HEK293 (cell line): ENCODE measurements around the gene PLA2G2E.

Experiments
- CTCF ChIA-PET: fragments of 350-600 bp; formaldehyde crosslinking; extraction: SDS; loops from one replicate; lab custom pipeline; 2021; ENCODE audit warnings: antibody characterized with exemption; lab: Yijun Ruan, JAX
- POLR2A ChIA-PET: fragments of 300-600 bp; formaldehyde crosslinking; extraction: SDS; loops from one replicate; lab custom pipeline; 2020; ENCODE audit warnings: antibody characterized with exemption, inconsistent platforms; lab: Yijun Ruan, JAX
- H3K27ac ChIP-seq: fragments of 200-500 bp; sonication (Bioruptor generic); 2 replicates; pipeline ENCODE4 v1.5.1; 2014; ENCODE audit warnings: low read depth, low read length, control low read depth, inconsistent platforms; ENCODE audit errors: extremely low read depth
- H3K36me3 ChIP-seq, 2 experiments: fragments of 200-500 bp in 1 of 2; sonication (Bioruptor generic) in 1 of 2; 1 replicate in 1 of 2; 2 replicates in 1 of 2; pipeline ENCODE4 v1.5.1; 2014 to 2017; ENCODE audit warnings: inconsistent platforms in 2 of 2, low read length in 2 of 2; ENCODE audit not compliant: control insufficient read depth in 2 of 2, insufficient read depth in 1 of 2
- H3K4me1 ChIP-seq: fragments of 200-500 bp; sonication (Bioruptor generic); 2 replicates; pipeline ENCODE4 v1.5.1; 2014; ENCODE audit warnings: mild to moderate bottlenecking, low read length, inconsistent platforms; ENCODE audit not compliant: control insufficient read depth, insufficient read depth
- H3K4me3 ChIP-seq: 2 replicates; pipeline ENCODE4 v1.5.1; 2011; ENCODE audit warnings: low read depth, mild to moderate bottlenecking, control low read depth, low read length, moderate library complexity
- H3K9me3 ChIP-seq: fragments of 200-500 bp; sonication (Bioruptor generic); 2 replicates; pipeline ENCODE4 v1.5.1; 2014; ENCODE audit warnings: low read depth, low read length, inconsistent platforms; ENCODE audit not compliant: control insufficient read depth, insufficient read depth
- BCL11B ChIP-seq: fragments of 450-650 bp; formaldehyde crosslinking; IDR thresholded peaks from 2 replicates; pipeline ENCODE4 v1.5.1; 2016; ENCODE audit warnings: low read depth, missing biosample characterization, missing genetic modification characterization
- HIC1 ChIP-seq: fragments of 450-650 bp; formaldehyde crosslinking; IDR thresholded peaks from 2 replicates; pipeline ENCODE4 v1.5.1; 2016; ENCODE audit warnings: missing biosample characterization, missing genetic modification characterization
- HOXD13 ChIP-seq: sonication (generic); formaldehyde crosslinking; IDR thresholded peaks from 2 replicates; pipeline ENCODE4 v1.8.0; 2022; ENCODE audit warnings: missing genetic modification reagents, borderline replicate concordance
- OVOL3 ChIP-seq: fragments of 450-650 bp; formaldehyde crosslinking; IDR thresholded peaks from 2 replicates; pipeline ENCODE4 v1.5.1; 2016; ENCODE audit warnings: missing biosample characterization, missing genetic modification characterization
- TRIM28 ChIP-seq: IDR thresholded peaks from 2 replicates; pipeline ENCODE4 v1.6.1; 2011; ENCODE audit warnings: low read length, control low read depth, borderline replicate concordance
- ZBTB10 ChIP-seq: fragments of 450-650 bp; formaldehyde crosslinking; IDR thresholded peaks from 2 replicates; pipeline ENCODE4 v1.5.1; 2016; ENCODE audit warnings: missing biosample characterization, missing genetic modification characterization
- ZNF114 ChIP-seq: fragments of 450-650 bp; formaldehyde crosslinking; IDR thresholded peaks from 2 replicates; pipeline ENCODE4 v1.5.0; 2017; ENCODE audit warnings: missing biosample characterization, missing genetic modification characterization
- ZNF18 ChIP-seq: fragments of 450-650 bp; formaldehyde crosslinking; IDR thresholded peaks from 2 replicates; pipeline ENCODE4 v1.5.1; 2016; ENCODE audit warnings: missing biosample characterization, missing genetic modification characterization
- ZNF211 ChIP-seq: fragments of 450-650 bp; formaldehyde crosslinking; IDR thresholded peaks from 2 replicates; pipeline ENCODE4 v1.5.1; 2016; ENCODE audit warnings: low read depth, missing biosample characterization, missing genetic modification characterization
- ZNF302 ChIP-seq: fragments of 450-650 bp; formaldehyde crosslinking; IDR thresholded peaks from 2 replicates; pipeline ENCODE4 v1.5.1; 2016; ENCODE audit warnings: missing biosample characterization, missing genetic modification characterization, low read depth
- ZNF426 ChIP-seq: fragments of 450-650 bp; formaldehyde crosslinking; IDR thresholded peaks from 2 replicates; pipeline ENCODE4 v1.5.1; 2017; ENCODE audit warnings: missing biosample characterization, missing genetic modification characterization, mild to moderate bottlenecking, inconsistent platforms, moderate library complexity
- ZNF501 ChIP-seq: fragments of 450-650 bp; formaldehyde crosslinking; IDR thresholded peaks from 2 replicates; pipeline ENCODE4 v1.5.1; 2016; ENCODE audit warnings: missing biosample characterization, missing genetic modification characterization
- ZNF654 ChIP-seq: fragments of 450-650 bp; formaldehyde crosslinking; IDR thresholded peaks from 2 replicates; pipeline ENCODE4 v1.5.1; 2016; ENCODE audit warnings: low read depth, missing biosample characterization, missing genetic modification characterization
- ZNF707 ChIP-seq: fragments of 450-650 bp; formaldehyde crosslinking; IDR thresholded peaks from 2 replicates; pipeline ENCODE4 v1.5.1; 2016; ENCODE audit warnings: missing biosample characterization, missing genetic modification characterization
- ZNF747 ChIP-seq: fragments of 450-650 bp; formaldehyde crosslinking; IDR thresholded peaks from 2 replicates; pipeline ENCODE4 v1.5.1; 2016; ENCODE audit warnings: missing biosample characterization, missing genetic modification characterization
- TF ChIP-seq, protein P1 (sequence below): fragments of 450-650 bp; formaldehyde crosslinking; IDR thresholded peaks from 2 replicates; pipeline ENCODE4 v1.5.1; 2016; ENCODE audit warnings: missing biosample characterization, missing genetic modification characterization, low read depth
- TF ChIP-seq, protein P2 (sequence below): fragments of 450-650 bp; formaldehyde crosslinking; IDR thresholded peaks from 2 replicates; pipeline ENCODE4 v1.5.1; 2016; ENCODE audit warnings: missing biosample characterization, missing genetic modification characterization
- TF ChIP-seq, protein P3 (sequence below): fragments of 450-650 bp; formaldehyde crosslinking; IDR thresholded peaks from 2 replicates; pipeline ENCODE4 v1.5.1; 2016; ENCODE audit warnings: missing biosample characterization, missing genetic modification characterization

PLA2G2E gene

GRCh38 chr1:19964542-19964941 lies 41.1 kb upstream of the PLA2G2E start:
- TF ChIP-seq ZNF654 (tag by site-specific recombination) (no peak), HOXD13 (CRISPR knock-in tag) (no peak), ZBTB10 (no peak), TRIM28 (no peak), BCL11B (tag by site-specific recombination) (no peak), ZNF426 (tag by site-specific recombination) (no peak), HIC1 (tag by site-specific recombination) (no peak), OVOL3 (no peak), ZNF211 (tag by site-specific recombination) (no peak), ZNF707 (no peak), ZNF302 (tag by site-specific recombination) (no peak), ZNF501 (tag by site-specific recombination) (no peak), ZNF18 (tag by site-specific recombination) (no peak), ZNF747 (tag by site-specific recombination) (no peak), ZNF114 (tag by site-specific recombination) (no peak)
- TF ChIP-seq, protein P1, sequence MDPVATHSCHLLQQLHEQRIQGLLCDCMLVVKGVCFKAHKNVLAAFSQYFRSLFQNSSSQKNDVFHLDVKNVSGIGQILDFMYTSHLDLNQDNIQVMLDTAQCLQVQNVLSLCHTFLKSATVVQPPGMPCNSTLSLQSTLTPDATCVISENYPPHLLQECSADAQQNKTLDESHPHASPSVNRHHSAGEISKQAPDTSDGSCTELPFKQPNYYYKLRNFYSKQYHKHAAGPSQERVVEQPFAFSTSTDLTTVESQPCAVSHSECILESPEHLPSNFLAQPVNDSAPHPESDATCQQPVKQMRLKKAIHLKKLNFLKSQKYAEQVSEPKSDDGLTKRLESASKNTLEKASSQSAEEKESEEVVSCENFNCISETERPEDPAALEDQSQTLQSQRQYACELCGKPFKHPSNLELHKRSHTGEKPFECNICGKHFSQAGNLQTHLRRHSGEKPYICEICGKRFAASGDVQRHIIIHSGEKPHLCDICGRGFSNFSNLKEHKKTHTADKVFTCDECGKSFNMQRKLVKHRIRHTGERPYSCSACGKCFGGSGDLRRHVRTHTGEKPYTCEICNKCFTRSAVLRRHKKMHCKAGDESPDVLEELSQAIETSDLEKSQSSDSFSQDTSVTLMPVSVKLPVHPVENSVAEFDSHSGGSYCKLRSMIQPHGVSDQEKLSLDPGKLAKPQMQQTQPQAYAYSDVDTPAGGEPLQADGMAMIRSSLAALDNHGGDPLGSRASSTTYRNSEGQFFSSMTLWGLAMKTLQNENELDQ (tag by site-specific recombination): no peak
- TF ChIP-seq, protein P2, sequence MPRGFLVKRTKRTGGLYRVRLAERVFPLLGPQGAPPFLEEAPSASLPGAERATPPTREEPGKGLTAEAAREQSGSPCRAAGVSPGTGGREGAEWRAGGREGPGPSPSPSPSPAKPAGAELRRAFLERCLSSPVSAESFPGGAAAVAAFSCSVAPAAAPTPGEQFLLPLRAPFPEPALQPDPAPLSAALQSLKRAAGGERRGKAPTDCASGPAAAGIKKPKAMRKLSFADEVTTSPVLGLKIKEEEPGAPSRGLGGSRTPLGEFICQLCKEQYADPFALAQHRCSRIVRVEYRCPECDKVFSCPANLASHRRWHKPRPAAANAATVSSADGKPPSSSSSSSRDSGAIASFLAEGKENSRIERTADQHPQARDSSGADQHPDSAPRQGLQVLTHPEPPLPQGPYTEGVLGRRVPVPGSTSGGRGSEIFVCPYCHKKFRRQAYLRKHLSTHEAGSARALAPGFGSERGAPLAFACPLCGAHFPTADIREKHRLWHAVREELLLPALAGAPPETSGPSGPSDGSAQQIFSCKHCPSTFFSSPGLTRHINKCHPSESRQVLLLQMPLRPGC (tag by site-specific recombination): no peak
- TF ChIP-seq, protein P3, sequence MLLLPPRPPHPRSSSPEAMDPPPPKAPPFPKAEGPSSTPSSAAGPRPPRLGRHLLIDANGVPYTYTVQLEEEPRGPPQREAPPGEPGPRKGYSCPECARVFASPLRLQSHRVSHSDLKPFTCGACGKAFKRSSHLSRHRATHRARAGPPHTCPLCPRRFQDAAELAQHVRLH: no peak
- TF ChIP-seq, all 188 proteins: peak for 0
- CTCF ChIA-PET: interaction anchor here (2.3 kb wide), 1 partner anchor 10 kb away, joined by 9 read pairs; no protein-coding TSS in a partner anchor
- POLR2A ChIA-PET: no interaction called here
- Histone ChIP-seq H3K27ac (no peak overlapping the region), H3K4me1 (no peaks in the 10 kb centered on the region), H3K9me3 (no peaks in the 10 kb centered on the region), H3K36me3 (no peaks in the 10 kb centered on the region), H3K4me3 (no peak overlapping the region)
